GM10266 (cell line): ENCODE data around the gene TSPAN10.

Source experiments
- DNase-seq: peaks from one replicate; pipeline ENCODE4 v3.0.0; 2012; ENCODE audit errors: extremely low spot score
- TF ChIP-seq, protein P1 (sequence below): IDR thresholded peaks from 2 replicates; pipeline ENCODE4 v1.5.1; 2012; ENCODE audit warnings: mild to moderate bottlenecking, low read depth; ENCODE audit not compliant: control insufficient read depth, insufficient read depth; ENCODE audit errors: missing control alignments

The TSPAN10 gene

DNA sequence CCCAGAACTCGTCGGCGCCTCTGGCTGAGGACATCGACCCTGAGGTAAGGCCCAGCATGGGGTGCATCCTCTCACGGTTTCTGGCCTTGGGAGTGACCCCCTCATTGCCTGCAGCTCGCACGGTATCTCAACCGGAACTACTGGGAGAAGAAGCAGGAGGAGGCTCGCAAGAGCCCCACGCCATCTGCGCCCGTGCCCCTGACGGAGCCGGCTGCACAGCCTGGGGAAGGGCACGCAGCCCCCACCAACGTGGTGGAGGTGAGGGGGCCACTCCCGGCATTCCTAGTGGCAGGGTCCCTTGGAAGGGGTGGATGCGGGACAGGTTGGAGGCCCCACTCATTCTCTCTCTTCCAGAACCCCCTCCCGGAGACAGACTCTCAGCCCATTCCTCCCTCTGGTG is 57.8 kb downstream of the TSPAN10 start:
- no peak for DNase-seq
- TF ChIP-seq, protein P1, sequence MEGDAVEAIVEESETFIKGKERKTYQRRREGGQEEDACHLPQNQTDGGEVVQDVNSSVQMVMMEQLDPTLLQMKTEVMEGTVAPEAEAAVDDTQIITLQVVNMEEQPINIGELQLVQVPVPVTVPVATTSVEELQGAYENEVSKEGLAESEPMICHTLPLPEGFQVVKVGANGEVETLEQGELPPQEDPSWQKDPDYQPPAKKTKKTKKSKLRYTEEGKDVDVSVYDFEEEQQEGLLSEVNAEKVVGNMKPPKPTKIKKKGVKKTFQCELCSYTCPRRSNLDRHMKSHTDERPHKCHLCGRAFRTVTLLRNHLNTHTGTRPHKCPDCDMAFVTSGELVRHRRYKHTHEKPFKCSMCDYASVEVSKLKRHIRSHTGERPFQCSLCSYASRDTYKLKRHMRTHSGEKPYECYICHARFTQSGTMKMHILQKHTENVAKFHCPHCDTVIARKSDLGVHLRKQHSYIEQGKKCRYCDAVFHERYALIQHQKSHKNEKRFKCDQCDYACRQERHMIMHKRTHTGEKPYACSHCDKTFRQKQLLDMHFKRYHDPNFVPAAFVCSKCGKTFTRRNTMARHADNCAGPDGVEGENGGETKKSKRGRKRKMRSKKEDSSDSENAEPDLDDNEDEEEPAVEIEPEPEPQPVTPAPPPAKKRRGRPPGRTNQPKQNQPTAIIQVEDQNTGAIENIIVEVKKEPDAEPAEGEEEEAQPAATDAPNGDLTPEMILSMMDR: no peak

DNA sequence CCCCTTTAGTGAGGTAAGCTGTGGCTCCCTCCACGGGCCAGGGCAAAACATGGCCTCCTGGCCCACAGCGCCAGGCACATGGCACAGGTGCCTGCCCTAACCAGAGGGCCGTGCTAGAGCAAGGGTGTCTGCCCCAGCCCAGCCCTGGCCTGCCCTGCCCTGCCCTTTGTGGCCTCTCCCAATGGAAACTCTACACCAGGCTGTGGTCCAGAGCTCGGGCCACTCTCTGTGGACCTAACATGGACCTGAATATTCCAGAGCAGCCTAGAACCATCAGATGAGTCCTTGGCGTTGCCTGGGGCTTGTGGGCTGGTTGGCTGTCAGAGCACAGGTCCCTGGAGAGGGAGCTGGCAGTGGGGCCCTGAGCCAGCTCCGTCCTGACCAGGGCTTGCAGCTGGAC is 58.2 kb downstream of the TSPAN10 start:
- DNase-seq: no peak
- TF ChIP-seq, protein P1: no peak

DNA sequence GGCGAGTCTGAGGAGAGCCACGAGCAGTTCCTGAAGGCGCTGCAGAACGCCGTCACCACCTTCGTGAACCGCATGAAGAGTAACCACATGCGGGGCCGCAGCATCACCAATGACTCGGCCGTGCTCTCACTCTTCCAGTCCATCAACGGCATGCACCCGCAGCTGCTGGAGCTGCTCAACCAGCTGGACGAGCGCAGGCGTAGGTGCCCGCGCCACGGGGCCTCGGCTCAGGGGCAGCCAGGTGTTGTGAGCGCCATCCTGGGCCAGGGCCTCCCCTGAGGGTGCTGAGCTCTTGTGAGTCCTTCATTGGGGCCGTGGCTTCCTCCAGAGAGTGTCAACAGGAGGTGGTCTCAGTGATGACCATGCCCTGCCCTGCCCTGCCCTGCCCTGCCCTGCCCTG is 58.8 kb downstream of the TSPAN10 start:
- TF ChIP-seq, protein P1: no peak
- DNase-seq: no peak

DNA sequence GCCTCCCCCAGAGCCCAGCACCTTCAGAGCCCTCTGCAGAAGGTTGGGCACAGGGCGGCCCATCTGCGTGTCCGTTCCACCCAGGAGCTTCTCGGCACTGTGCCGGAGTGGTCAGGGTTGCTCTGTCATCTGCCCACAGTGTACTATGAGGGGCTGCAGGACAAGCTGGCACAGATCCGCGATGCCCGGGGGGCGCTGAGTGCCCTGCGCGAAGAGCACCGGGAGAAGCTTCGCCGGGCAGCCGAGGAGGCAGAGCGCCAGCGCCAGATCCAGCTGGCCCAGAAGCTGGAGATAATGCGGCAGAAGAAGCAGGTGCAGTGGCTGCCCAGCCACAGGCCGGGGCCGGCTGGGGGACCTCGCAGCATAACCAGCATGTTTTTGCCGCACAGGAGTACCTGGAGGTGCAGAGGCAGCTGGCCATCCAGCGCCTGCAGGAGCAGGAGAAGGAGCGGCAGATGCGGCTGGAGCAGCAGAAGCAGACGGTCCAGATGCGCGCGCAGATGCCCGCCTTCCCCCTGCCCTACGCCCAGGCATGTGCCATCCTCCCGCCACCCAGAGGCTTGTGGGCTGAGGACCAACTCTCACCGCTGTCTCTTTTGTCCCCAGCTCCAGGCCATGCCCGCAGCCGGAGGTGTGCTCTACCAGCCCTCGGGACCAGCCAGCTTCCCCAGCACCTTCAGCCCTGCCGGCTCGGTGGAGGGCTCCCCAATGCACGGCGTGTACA is 59.4 kb downstream of the TSPAN10 start:
- TF ChIP-seq, protein P1: no peak
- no peak for DNase-seq

DNA sequence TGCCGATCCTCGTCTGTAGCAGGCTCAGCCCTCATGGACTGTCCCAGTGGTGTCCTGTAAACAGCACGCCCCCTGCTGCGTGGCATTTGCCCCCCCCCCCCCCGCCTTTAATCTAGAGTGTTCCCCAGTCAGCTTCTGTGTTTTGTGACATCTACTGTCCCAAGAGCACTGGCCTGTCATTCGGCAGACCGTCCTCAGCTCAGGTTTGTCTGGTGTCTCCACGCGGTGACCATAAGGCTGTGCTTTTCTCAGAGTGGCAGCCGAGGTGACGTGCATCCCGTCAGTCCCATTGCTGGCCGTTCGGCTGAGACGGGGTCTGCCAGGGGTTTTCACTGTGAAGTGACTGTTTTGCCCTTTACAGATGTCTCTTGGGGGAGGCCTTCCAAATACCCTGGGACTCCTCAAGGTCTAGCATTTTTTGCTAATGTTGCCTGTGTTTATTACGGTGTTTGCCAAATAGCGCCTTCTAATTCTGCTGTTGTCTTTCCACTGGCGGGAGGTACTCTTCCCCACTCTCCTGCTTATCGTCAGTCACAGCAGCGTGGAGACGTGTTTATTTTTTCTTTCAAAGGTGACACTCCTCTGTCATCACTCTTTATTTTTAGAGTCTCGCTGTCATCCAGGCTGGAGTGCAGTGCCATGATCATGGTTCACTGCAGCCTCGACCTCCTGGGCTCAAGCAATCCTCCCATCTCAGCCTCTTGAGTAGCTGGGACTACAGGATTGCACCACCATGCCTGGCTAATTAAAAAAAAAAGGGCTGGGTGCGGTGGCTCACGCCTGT is 60.5 kb downstream of the TSPAN10 start:
- DNase-seq: no peak
- TF ChIP-seq, protein P1: no peak
